Measurements from ENCODE around the gene PIK3AP1. TPM values are rescaled to one million over a fixed set of nuclear protein-coding genes. Genes with fewer than 3 reads are reported as not detected.
"Not testable (repeated sequence)": the region's sequence is repeated elsewhere in the genome, so short reads cannot be mapped to it uniquely, and the experiment has no call there.

PIK3AP1 gene
- total RNA-seq, 1 donor from 2014 or later, result 6.7 TPM

DNA sequence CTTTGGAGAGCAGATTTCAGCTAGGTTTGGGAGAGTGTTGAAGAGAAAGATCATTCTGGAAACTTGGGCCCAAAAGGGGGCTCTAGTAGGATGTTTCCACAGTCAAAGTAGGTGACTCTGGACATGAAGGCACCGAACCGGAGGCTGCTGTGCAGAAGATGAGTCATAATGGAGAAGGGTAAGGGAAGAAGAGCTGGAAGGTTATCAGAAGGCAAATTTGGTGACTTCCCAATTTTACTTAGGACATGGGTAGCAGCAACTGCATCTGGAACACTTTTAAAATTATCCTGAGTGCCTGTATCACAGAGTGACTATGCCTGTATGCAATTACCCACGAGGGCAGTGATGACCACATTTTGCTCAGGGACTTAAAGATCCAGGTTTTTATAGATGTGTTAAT, 38.8 kb downstream of the PIK3AP1 start:
- no peaks in the 10 kb centered on the region for H3K27me3 ChIP-seq (ENCODE audit: insufficient read depth, low read length)
- H3K36me3 ChIP-seq (ENCODE audit: insufficient read depth, low read length), result no peaks in the 10 kb centered on the region
- H3K27me3 Mint-ChIP-seq (ENCODE audit: low read depth, unreplicated experiment), result peaks cover 3% of the 10 kb centered on the region
- H3K27ac Mint-ChIP-seq (ENCODE audit: unreplicated experiment), result no peak overlapping the region
- no peak overlapping the region for H2AFZ ChIP-seq (ENCODE audit: low read depth, low read length)
- peaks cover 7% of the 10 kb centered on the region for H3K4me1 Mint-ChIP-seq (ENCODE audit: low read depth, unreplicated experiment)
- H3K27ac ChIP-seq (ENCODE audit: low read depth, low read length), result no peak overlapping the region
- no peaks in the 10 kb centered on the region for H3K9me3 Mint-ChIP-seq (ENCODE audit: unreplicated experiment)
- no peak for DNase-seq (ENCODE audit: low read depth)
- no peak overlapping the region for H3K4me3 Mint-ChIP-seq (ENCODE audit: unreplicated experiment)
- H3K4me3 ChIP-seq (ENCODE audit: insufficient read depth, low read depth, low read length), result no peak overlapping the region
- no peak overlapping the region for H3K4me2 ChIP-seq (ENCODE audit: low read length)
- no peak for TF ChIP-seq EZH2 (IDR thresholded peaks at IDR 0.05; ENCODE audit: insufficient read depth, low read length)
- TF ChIP-seq, protein P1, sequence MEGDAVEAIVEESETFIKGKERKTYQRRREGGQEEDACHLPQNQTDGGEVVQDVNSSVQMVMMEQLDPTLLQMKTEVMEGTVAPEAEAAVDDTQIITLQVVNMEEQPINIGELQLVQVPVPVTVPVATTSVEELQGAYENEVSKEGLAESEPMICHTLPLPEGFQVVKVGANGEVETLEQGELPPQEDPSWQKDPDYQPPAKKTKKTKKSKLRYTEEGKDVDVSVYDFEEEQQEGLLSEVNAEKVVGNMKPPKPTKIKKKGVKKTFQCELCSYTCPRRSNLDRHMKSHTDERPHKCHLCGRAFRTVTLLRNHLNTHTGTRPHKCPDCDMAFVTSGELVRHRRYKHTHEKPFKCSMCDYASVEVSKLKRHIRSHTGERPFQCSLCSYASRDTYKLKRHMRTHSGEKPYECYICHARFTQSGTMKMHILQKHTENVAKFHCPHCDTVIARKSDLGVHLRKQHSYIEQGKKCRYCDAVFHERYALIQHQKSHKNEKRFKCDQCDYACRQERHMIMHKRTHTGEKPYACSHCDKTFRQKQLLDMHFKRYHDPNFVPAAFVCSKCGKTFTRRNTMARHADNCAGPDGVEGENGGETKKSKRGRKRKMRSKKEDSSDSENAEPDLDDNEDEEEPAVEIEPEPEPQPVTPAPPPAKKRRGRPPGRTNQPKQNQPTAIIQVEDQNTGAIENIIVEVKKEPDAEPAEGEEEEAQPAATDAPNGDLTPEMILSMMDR (IDR thresholded peaks at IDR 0.05; ENCODE audit: insufficient read depth, low read depth, low read length), result no peak
- no peaks in the 10 kb centered on the region for H3K36me3 Mint-ChIP-seq (ENCODE audit: low read depth, unreplicated experiment)
- no peak overlapping the region for H3K9ac ChIP-seq (ENCODE audit: low read length)
- H3K79me2 ChIP-seq (ENCODE audit: insufficient read depth, low read length), result no peaks in the 10 kb centered on the region
- H4K20me1 ChIP-seq (ENCODE audit: insufficient read depth, low read length), result no peaks in the 10 kb centered on the region
- no peaks in the 10 kb centered on the region for H3K4me1 ChIP-seq (ENCODE audit: insufficient read depth, low read length)
- no peak for FAIRE-seq
- H3K9me3 ChIP-seq (ENCODE audit: insufficient read depth, low read depth, low read length), result no peaks in the 10 kb centered on the region

DNA sequence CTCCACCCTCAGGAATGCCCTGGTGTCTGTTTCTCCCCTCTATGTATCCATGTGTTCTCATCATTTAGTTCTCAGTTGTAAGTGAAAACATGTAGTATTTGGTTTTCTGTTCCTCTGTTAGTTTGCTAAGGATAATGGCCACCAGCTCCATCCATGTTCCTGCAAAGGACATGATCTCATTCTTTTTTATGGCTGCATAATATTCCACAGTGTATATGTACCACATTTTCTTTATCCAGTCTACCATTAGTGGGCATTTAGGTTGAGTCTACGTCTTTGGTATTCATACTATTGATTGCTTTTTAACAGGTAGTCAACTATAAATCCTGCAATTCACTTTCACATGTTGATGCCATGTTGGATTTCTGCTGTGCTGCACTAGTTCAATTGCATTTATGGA, 39.9 kb downstream of the PIK3AP1 start:
- not testable (repeated sequence) for H3K4me1 ChIP-seq (ENCODE audit: insufficient read depth, low read length); FAIRE-seq; H3K27ac Mint-ChIP-seq (ENCODE audit: unreplicated experiment)

DNA sequence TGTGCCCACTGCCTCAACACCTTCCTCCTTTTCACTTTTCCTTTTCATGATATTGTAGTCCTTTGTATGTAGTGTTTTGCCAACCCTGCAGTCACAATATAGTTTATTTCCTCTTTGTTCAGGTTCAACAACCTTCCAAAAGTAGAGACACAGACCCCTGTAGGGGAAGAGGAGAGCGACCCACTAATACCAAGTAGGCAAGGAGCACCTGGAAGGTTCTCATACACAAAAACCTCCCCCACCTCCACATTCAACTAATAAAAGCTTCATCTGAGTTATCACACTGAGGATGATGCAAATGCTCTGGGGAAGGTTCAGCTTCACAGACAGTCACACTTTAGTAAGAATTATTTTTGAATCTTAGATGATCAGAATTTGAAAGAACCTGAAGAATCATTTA, 41.6 kb downstream of the PIK3AP1 start:
- H3K27ac Mint-ChIP-seq (ENCODE audit: unreplicated experiment), result no peak overlapping the region

More for the DNA sequence above, 39.9 kb downstream of the PIK3AP1 start:
- H3K4me1 Mint-ChIP-seq (ENCODE audit: low read depth, unreplicated experiment); H4K20me1 ChIP-seq (ENCODE audit: insufficient read depth, low read length); H3K9ac ChIP-seq (ENCODE audit: low read length); H3K9me3 ChIP-seq (ENCODE audit: insufficient read depth, low read depth, low read length); H3K4me3 Mint-ChIP-seq (ENCODE audit: unreplicated experiment); H3K4me2 ChIP-seq (ENCODE audit: low read length); H3K36me3 Mint-ChIP-seq (ENCODE audit: low read depth, unreplicated experiment); H3K27me3 Mint-ChIP-seq (ENCODE audit: low read depth, unreplicated experiment); H3K9me3 Mint-ChIP-seq (ENCODE audit: unreplicated experiment); H2AFZ ChIP-seq (ENCODE audit: low read depth, low read length); H3K27ac ChIP-seq (ENCODE audit: low read depth, low read length); H3K4me3 ChIP-seq (ENCODE audit: insufficient read depth, low read depth, low read length); DNase-seq (ENCODE audit: low read depth); H3K27me3 ChIP-seq (ENCODE audit: insufficient read depth, low read length); H3K79me2 ChIP-seq (ENCODE audit: insufficient read depth, low read length); H3K36me3 ChIP-seq (ENCODE audit: insufficient read depth, low read length): not testable (repeated sequence)

More for the DNA sequence above, 41.6 kb downstream of the PIK3AP1 start:
- Mint-ChIP-seq H3K4me1 (ENCODE audit: low read depth, unreplicated experiment) (peaks cover 15% of the 10 kb centered on the region), H3K36me3 (ENCODE audit: low read depth, unreplicated experiment) (no peaks in the 10 kb centered on the region), H3K4me3 (ENCODE audit: unreplicated experiment) (no peak overlapping the region), H3K27me3 (ENCODE audit: low read depth, unreplicated experiment) (peaks cover 3% of the 10 kb centered on the region), H3K9me3 (ENCODE audit: unreplicated experiment) (no peaks in the 10 kb centered on the region)
- Histone ChIP-seq H3K4me1 (ENCODE audit: insufficient read depth, low read length) (peaks cover 5% of the 10 kb centered on the region), H2AFZ (ENCODE audit: low read depth, low read length) (no peak overlapping the region), H3K79me2 (ENCODE audit: insufficient read depth, low read length) (no peaks in the 10 kb centered on the region), H3K27ac (ENCODE audit: low read depth, low read length) (no peak overlapping the region), H3K36me3 (ENCODE audit: insufficient read depth, low read length) (no peaks in the 10 kb centered on the region), H4K20me1 (ENCODE audit: insufficient read depth, low read length) (no peaks in the 10 kb centered on the region), H3K9me3 (ENCODE audit: insufficient read depth, low read depth, low read length) (no peaks in the 10 kb centered on the region), H3K4me2 (ENCODE audit: low read length) (no peak overlapping the region), H3K9ac (ENCODE audit: low read length) (no peak overlapping the region), H3K4me3 (ENCODE audit: insufficient read depth, low read depth, low read length) (no peak overlapping the region), H3K27me3 (ENCODE audit: insufficient read depth, low read length) (no peaks in the 10 kb centered on the region)
- TF ChIP-seq, protein P1 (IDR thresholded peaks at IDR 0.05; ENCODE audit: insufficient read depth, low read depth, low read length), result no peak
- no peak for TF ChIP-seq EZH2 (IDR thresholded peaks at IDR 0.05; ENCODE audit: insufficient read depth, low read length)
- FAIRE-seq (no peak), DNase-seq (ENCODE audit: low read depth) (no peak)

Measured in astrocyte (in vitro differentiated cells and primary cell).